H9 (cell line): Measurements from ENCODE around the gene GIMAP7. TPM values are rescaled to one million over a fixed set of nuclear protein-coding genes. Genes with fewer than 3 reads are reported as not detected.

Experiments used
- DNase-seq: peaks from one replicate; pipeline ENCODE4 v3.0.0-alpha.2; 2017
- H2AFZ ChIP-seq: one replicate; pipeline ENCODE4 v1.6.1; 2013; ENCODE audit warnings: mild to moderate bottlenecking, low read length, control low read depth, moderate library complexity
- H2AK5ac ChIP-seq: 2 replicates; pipeline ENCODE4 v1.6.1; 2013; ENCODE audit warnings: low read length, control low read depth, mixed read lengths; ENCODE audit not compliant: insufficient read length
- H2BK120ac ChIP-seq: one replicate; pipeline ENCODE4 v1.6.1; 2013; ENCODE audit warnings: low read depth, mild to moderate bottlenecking, low read length, control low read depth, inconsistent platforms; ENCODE audit not compliant: poor library complexity, severe bottlenecking
- H2BK12ac ChIP-seq: 2 replicates; pipeline ENCODE4 v1.6.1; 2013; ENCODE audit warnings: low read length, control low read depth, mixed read lengths, low read depth; ENCODE audit not compliant: insufficient read length
- H2BK15ac ChIP-seq: 2 replicates; pipeline ENCODE4 v1.6.1; 2013; ENCODE audit warnings: low read depth, low read length, control low read depth
- H2BK20ac ChIP-seq: one replicate; pipeline ENCODE4 v1.6.1; 2013; ENCODE audit warnings: low read depth, mild to moderate bottlenecking, low read length, control low read depth, inconsistent platforms; ENCODE audit not compliant: poor library complexity, severe bottlenecking
- H2BK5ac ChIP-seq: 2 replicates; pipeline ENCODE4 v1.6.1; 2013; ENCODE audit warnings: low read length, control low read depth, mixed read lengths; ENCODE audit not compliant: insufficient read length
- H3K14ac ChIP-seq: 2 replicates; pipeline ENCODE4 v1.6.1; 2013; ENCODE audit warnings: low read length, control low read depth; ENCODE audit not compliant: insufficient read depth
- H3K18ac ChIP-seq: 2 replicates; pipeline ENCODE4 v1.6.1; 2013; ENCODE audit warnings: low read depth, mild to moderate bottlenecking, mixed read lengths, low read length, control low read depth; ENCODE audit not compliant: insufficient read length
- H3K23ac ChIP-seq: 2 replicates; pipeline ENCODE4 v1.6.1; 2013; ENCODE audit warnings: low read length, control low read depth, mixed read lengths, low read depth; ENCODE audit not compliant: insufficient read length
- H3K23me2 ChIP-seq: 2 replicates; pipeline ENCODE4 v1.6.1; 2013; ENCODE audit warnings: low read depth, mild to moderate bottlenecking, mixed read lengths, low read length, control low read depth; ENCODE audit not compliant: insufficient read length, poor library complexity, severe bottlenecking
- H3K27ac ChIP-seq: 2 replicates; pipeline ENCODE4 v1.5.1; 2013; ENCODE audit warnings: low read length, control low read depth, mixed read lengths, low read depth; ENCODE audit not compliant: insufficient read length
- H3K27me3 ChIP-seq: 2 replicates; pipeline ENCODE4 v1.6.1; 2013; ENCODE audit warnings: low read length, control low read depth, inconsistent platforms; ENCODE audit not compliant: insufficient read depth
- H3K4ac ChIP-seq: 2 replicates; pipeline ENCODE4 v1.6.1; 2013; ENCODE audit warnings: low read depth, mild to moderate bottlenecking, control low read depth, inconsistent platforms, low read length, moderate library complexity
- H3K4me1 ChIP-seq: 2 replicates; pipeline ENCODE4 v1.6.1; 2013; ENCODE audit warnings: low read length, control low read depth, inconsistent platforms; ENCODE audit not compliant: insufficient read depth
- H3K4me2 ChIP-seq: 2 replicates; pipeline ENCODE4 v1.6.1; 2013; ENCODE audit warnings: low read length, control low read depth, mixed read lengths; ENCODE audit not compliant: insufficient read length, insufficient read depth
- H3K56ac ChIP-seq: 2 replicates; pipeline ENCODE4 v1.6.1; 2013; ENCODE audit warnings: low read depth, mild to moderate bottlenecking, mixed read lengths, low read length, control low read depth; ENCODE audit not compliant: insufficient read length
- H3K79me1 ChIP-seq: 2 replicates; pipeline ENCODE4 v1.6.1; 2013; ENCODE audit warnings: low read depth, mild to moderate bottlenecking, moderate library complexity, low read length, control low read depth, inconsistent platforms; ENCODE audit not compliant: insufficient read depth, poor library complexity, severe bottlenecking
- H3K79me2 ChIP-seq: 2 replicates; pipeline ENCODE4 v1.6.1; 2013; ENCODE audit warnings: low read length, control low read depth, inconsistent platforms; ENCODE audit not compliant: insufficient read depth
- H3K9ac ChIP-seq: 2 replicates; pipeline ENCODE4 v1.6.1; 2013; ENCODE audit warnings: low read length, control low read depth, mixed read lengths; ENCODE audit not compliant: insufficient read length; ENCODE audit errors: extremely low read depth
- H3K9me3 ChIP-seq: one replicate; pipeline ENCODE4 v1.6.1; 2013; ENCODE audit warnings: low read depth, low read length, inconsistent platforms; ENCODE audit not compliant: control insufficient read depth
- H3T11ph ChIP-seq: one replicate; pipeline ENCODE4 v1.6.1; 2013; ENCODE audit warnings: mild to moderate bottlenecking, low read length, control low read depth, inconsistent platforms
- H4K20me1 ChIP-seq: one replicate; pipeline ENCODE4 v1.6.1; 2013; ENCODE audit not compliant: control insufficient read depth, insufficient read length, insufficient read depth
- H4K5ac ChIP-seq: 2 replicates; pipeline ENCODE4 v1.6.1; 2013; ENCODE audit warnings: low read depth, mild to moderate bottlenecking, mixed read lengths, low read length, control low read depth; ENCODE audit not compliant: insufficient read length
- H4K8ac ChIP-seq: replicated peaks from 2 replicates; pipeline ENCODE4 v1.6.1; 2013; ENCODE audit warnings: low read length, control low read depth, mixed read lengths, low read depth; ENCODE audit not compliant: insufficient read length
- H4K91ac ChIP-seq: 2 replicates; pipeline ENCODE4 v1.6.1; 2013; ENCODE audit warnings: low read depth, mild to moderate bottlenecking, moderate library complexity, mixed read lengths, low read length, control low read depth; ENCODE audit not compliant: insufficient read length
- H3K27ac Mint-ChIP-seq, 3 experiments: 2 replicates in 2 of 3; 3 replicates in 1 of 3; pipeline ENCODE4 v1.8.0; 2020 to 2021; ENCODE audit warnings: mixed read lengths in 3 of 3, mild to moderate bottlenecking in 1 of 3, moderate library complexity in 1 of 3
- H3K27me3 Mint-ChIP-seq: 2 replicates; pipeline ENCODE4 v1.8.0; 2021; ENCODE audit warnings: low read depth, mild to moderate bottlenecking, moderate library complexity, mixed read lengths
- H3K36me3 Mint-ChIP-seq, 3 experiments: 2 replicates in 2 of 3; 3 replicates in 1 of 3; pipeline ENCODE4 v1.8.0; 2020 to 2021; ENCODE audit warnings: low read depth in 3 of 3, mixed read lengths in 3 of 3; ENCODE audit not compliant: insufficient read depth in 1 of 3
- H3K4me1 Mint-ChIP-seq, 2 experiments: 2 replicates each; pipeline ENCODE4 v1.8.0; 2020; ENCODE audit warnings: mixed read lengths in 2 of 2
- H3K4me3 Mint-ChIP-seq, 2 experiments: 2 replicates in 1 of 2; 3 replicates in 1 of 2; pipeline ENCODE4 v1.8.0; 2020 to 2021; ENCODE audit warnings: mild to moderate bottlenecking in 2 of 2, mixed read lengths in 2 of 2, moderate library complexity in 1 of 2
- H3K9me3 Mint-ChIP-seq, 2 experiments: 2 replicates in 1 of 2; 3 replicates in 1 of 2; pipeline ENCODE4 v1.8.0; 2020; ENCODE audit warnings: mild to moderate bottlenecking in 2 of 2, mixed read lengths in 2 of 2, moderate library complexity in 1 of 2
- WGBS: extraction: QIAGEN DNeasy Blood & Tissue Kit; methylation state at CpG from one replicate; pipeline ENCODE4 v1.1.7; 2013; ENCODE audit warnings: missing lambda C conversion rate, low lambda C conversion rate, mixed read lengths; ENCODE audit not compliant: insufficient read length; ENCODE audit errors: extremely low coverage; 5-methylcytosine and 5-hydroxymethylcytosine counted together
- total RNA-seq: library from RNA; stranded (reverse); gene quantifications from 2 replicates; pipeline ENCODE4 v1.2.1, GENCODE V29; 2021
- TF ChIP-seq, protein P1 (sequence below): fragments of 200-600 bp; sonication (generic); conservative IDR thresholded peaks from 3 replicates; pipeline ENCODE4 v1.8.0; 2021; ENCODE audit warnings: antibody characterized with exemption, mild to moderate bottlenecking

Gene GIMAP7
- total RNA-seq, 1 experiment from 2014 or later = not detected

DNA sequence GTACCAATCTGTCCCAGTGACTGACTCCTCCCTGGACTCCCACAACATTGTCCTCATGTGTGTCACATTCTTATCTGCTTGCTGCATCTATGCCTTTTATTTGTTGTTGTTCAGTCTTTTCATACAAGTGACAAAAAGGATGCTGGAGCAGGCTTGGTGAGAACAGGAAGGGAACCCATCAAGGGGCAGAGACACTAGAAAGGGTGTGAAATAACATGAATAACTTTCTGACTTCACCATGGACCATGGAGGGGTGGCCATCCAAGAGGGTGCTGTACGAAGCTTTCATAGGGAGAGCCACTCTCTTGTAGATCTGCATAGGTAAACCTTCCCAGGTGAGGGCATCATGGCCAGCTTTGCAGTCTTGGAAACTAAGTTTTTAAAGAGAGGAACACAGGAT, 49.7 kb upstream of the GIMAP7 start:
- no peak overlapping the region for H4K5ac ChIP-seq
- no peaks in the 10 kb centered on the region for H3K79me1 ChIP-seq
- H2BK120ac ChIP-seq = no peak overlapping the region
- no peak overlapping the region for H3K27ac ChIP-seq
- no peak overlapping the region for H2AFZ ChIP-seq
- H3K9ac ChIP-seq = no peak overlapping the region
- no CpG with 5 or more reads among the region's 1 CpG for whole genome bisulfite sequencing
- no peak overlapping the region for H2BK20ac ChIP-seq
- H2BK15ac ChIP-seq = no peak overlapping the region
- no peaks in the 10 kb centered on the region for H3K79me2 ChIP-seq
- H3K56ac ChIP-seq = no peak overlapping the region
- peaks cover 72% of the 10 kb centered on the region for H3K27me3 Mint-ChIP-seq
- no peaks in the 10 kb centered on the region for H4K20me1 ChIP-seq
- H3K27ac Mint-ChIP-seq = no peak overlapping the region
- no peaks in the 10 kb centered on the region for H3K4me1 ChIP-seq
- no peaks in the 10 kb centered on the region for H3K9me3 ChIP-seq
- H2AK5ac ChIP-seq = no peak overlapping the region
- no peak for DNase-seq
- H3K23me2 ChIP-seq = no peaks in the 10 kb centered on the region
- H3K36me3 Mint-ChIP-seq = no peaks in the 10 kb centered on the region
- no peak overlapping the region for H2BK5ac ChIP-seq
- H4K91ac ChIP-seq = no peak overlapping the region
- peaks cover 13 to 14% of the 10 kb centered on the region in 2 experiments; a peak in 3 of 5 replicates for H3K9me3 Mint-ChIP-seq
- TF ChIP-seq, protein P1, sequence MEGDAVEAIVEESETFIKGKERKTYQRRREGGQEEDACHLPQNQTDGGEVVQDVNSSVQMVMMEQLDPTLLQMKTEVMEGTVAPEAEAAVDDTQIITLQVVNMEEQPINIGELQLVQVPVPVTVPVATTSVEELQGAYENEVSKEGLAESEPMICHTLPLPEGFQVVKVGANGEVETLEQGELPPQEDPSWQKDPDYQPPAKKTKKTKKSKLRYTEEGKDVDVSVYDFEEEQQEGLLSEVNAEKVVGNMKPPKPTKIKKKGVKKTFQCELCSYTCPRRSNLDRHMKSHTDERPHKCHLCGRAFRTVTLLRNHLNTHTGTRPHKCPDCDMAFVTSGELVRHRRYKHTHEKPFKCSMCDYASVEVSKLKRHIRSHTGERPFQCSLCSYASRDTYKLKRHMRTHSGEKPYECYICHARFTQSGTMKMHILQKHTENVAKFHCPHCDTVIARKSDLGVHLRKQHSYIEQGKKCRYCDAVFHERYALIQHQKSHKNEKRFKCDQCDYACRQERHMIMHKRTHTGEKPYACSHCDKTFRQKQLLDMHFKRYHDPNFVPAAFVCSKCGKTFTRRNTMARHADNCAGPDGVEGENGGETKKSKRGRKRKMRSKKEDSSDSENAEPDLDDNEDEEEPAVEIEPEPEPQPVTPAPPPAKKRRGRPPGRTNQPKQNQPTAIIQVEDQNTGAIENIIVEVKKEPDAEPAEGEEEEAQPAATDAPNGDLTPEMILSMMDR = no peak
- H3K4me1 Mint-ChIP-seq = no peaks in the 10 kb centered on the region; a peak in 1 of 4 replicates
- no peak overlapping the region for H3K4me3 Mint-ChIP-seq
- H3K23ac ChIP-seq = no peak overlapping the region
- no peaks in the 10 kb centered on the region for H3K27me3 ChIP-seq
- H4K8ac ChIP-seq = no peak overlapping the region
- H3K4ac ChIP-seq = no peak overlapping the region
- no peak overlapping the region for H3K18ac ChIP-seq
- H3T11ph ChIP-seq = no peak overlapping the region
- no peak overlapping the region for H3K14ac ChIP-seq
- no peak overlapping the region for H3K4me2 ChIP-seq
- no peak overlapping the region for H2BK12ac ChIP-seq
